ENCODE measurements around the gene ARHGAP44.
A peak's percentile ranks its signal among the peaks of the same experiment; 100 is the strongest.

The ARHGAP44 gene

GRCh38 chr17:12789481-12790248 is at the start of gene ARHGAP44:
Gene ARHGAP44, plus strand, starts transcription at chr17:12789498. Its CDS starts 341 bp downstream, at chr17:12789839.
- DNase-seq, result peak; percentile 85

GRCh38 chr17:12739500-12739899 is 49.8 kb upstream of the ARHGAP44 start:
- DNase-seq, result no peak

GRCh38 chr17:12743046-12743445 is 46.3 kb upstream of the ARHGAP44 start:
- no peak for DNase-seq

- DNase-seq, result no peak
Measured at GRCh38 chr17:12744298-12744697, 45.0 kb upstream of the ARHGAP44 start.

GRCh38 chr17:12744786-12745185 is 44.5 kb upstream of the ARHGAP44 start:
- DNase-seq, result no peak

GRCh38 chr17:12745486-12745885 is 43.8 kb upstream of the ARHGAP44 start:
- DNase-seq, result no peak

- DNase-seq, result no peak
Measured at GRCh38 chr17:12756786-12757185, 32.5 kb upstream of the ARHGAP44 start.

- no peak for DNase-seq
Measured at GRCh38 chr17:12759090-12759489, 30.2 kb upstream of the ARHGAP44 start.

- no peak for DNase-seq
Measured at GRCh38 chr17:12765548-12765947, 23.8 kb upstream of the ARHGAP44 start.

GRCh38 chr17:12768255-12768654 is 21.0 kb upstream of the ARHGAP44 start:
- DNase-seq, result no peak

- DNase-seq, result no peak
Measured at GRCh38 chr17:12769981-12770380, 19.3 kb upstream of the ARHGAP44 start.

- no peak for DNase-seq
Measured at GRCh38 chr17:12773153-12773552, 16.1 kb upstream of the ARHGAP44 start.

- DNase-seq, result no peak
Measured at GRCh38 chr17:12789075-12789480, 220 bp upstream of the ARHGAP44 start.

GRCh38 chr17:12790249-12791106 is 1.2 kb downstream of the ARHGAP44 start:
- peak; percentile 49 for DNase-seq

- DNase-seq, result no peak
Measured at GRCh38 chr17:12794919-12795532, 5.7 kb downstream of the ARHGAP44 start.

GRCh38 chr17:12800855-12801365 is 11.6 kb downstream of the ARHGAP44 start:
- no peak for DNase-seq

- no peak for DNase-seq
Measured at GRCh38 chr17:12806630-12807029, 17.3 kb downstream of the ARHGAP44 start.

- no peak for DNase-seq
Measured at GRCh38 chr17:12808723-12809122, 19.4 kb downstream of the ARHGAP44 start.

- no peak for DNase-seq
Measured at GRCh38 chr17:12812877-12813276, 23.6 kb downstream of the ARHGAP44 start.

- DNase-seq, result no peak
Measured at GRCh38 chr17:12813664-12814063, 24.4 kb downstream of the ARHGAP44 start.

GRCh38 chr17:12814718-12815117 is 25.4 kb downstream of the ARHGAP44 start:
- no peak for DNase-seq

- no peak for DNase-seq
Measured at GRCh38 chr17:12815642-12816141, 26.4 kb downstream of the ARHGAP44 start.

- no peak for DNase-seq
Measured at GRCh38 chr17:12821376-12821940, 32.2 kb downstream of the ARHGAP44 start.

Measured in eye (tissue), 1 donor.